A549 treated with ZK216348 at 1 μM for 4 hours (cell line): ENCODE measurements around the gene GNPAT. TPM values are rescaled to one million over a fixed set of nuclear protein-coding genes. Genes with fewer than 3 reads are reported as not detected.

ENCODE experiments used
- total RNA-seq: library from RNA; stranded (reverse); fragments of 200-300 nt; extraction: Qiagen RNA extraction; gene quantifications from 5 replicates; pipeline ENCODE4 v1.2.3, GENCODE V29; 2022; ENCODE audit warnings: low read depth

Gene GNPAT
- 32.2 to 44.7 TPM (median 37.8 TPM) in 5 replicates for total RNA-seq

GRCh38 chr1:231240883-231241735 lies at the start of gene GNPAT:
GNPAT (plus strand) TSS chr1:231241212; CDS start chr1:231241379, 167 bp downstream.

Other genes with a start within 250 kb of the GNPAT start
- 11.4 to 20.5 TPM (median 16.3 TPM) in 5 replicates for gene FAM89A, start 201.0 kb upstream of the GNPAT start, total RNA-seq
- 0.11 to 0.22 TPM (median 0.18 TPM) in 5 replicates for gene TRIM67, start 79.2 kb upstream of the GNPAT start, total RNA-seq
- gene EXOC8, start 96.6 kb downstream of the GNPAT start, total RNA-seq, result 5.4 to 9.1 TPM (median 8.9 TPM) in 5 replicates
- gene SPRTN, start 97.1 kb downstream of the GNPAT start, total RNA-seq, result 9.5 to 15.5 TPM (median 14.5 TPM) in 5 replicates
- gene EGLN1, start 181.1 kb downstream of the GNPAT start, total RNA-seq, result 41.0 to 83.3 TPM (median 54.9 TPM) in 5 replicates